Neural progenitor cell (in vitro differentiated cells): Measurements from ENCODE around the gene RSPH6A.

Experiments
- CTCF ChIP-seq: fragments of 200-600 bp; sonication (generic); IDR thresholded peaks from 2 replicates; pipeline ENCODE4 v1.5.1; 2017; ENCODE audit warnings: antibody characterized with exemption, mild to moderate bottlenecking
- EZH2 ChIP-seq: fragments of 200-600 bp; sonication (generic); IDR thresholded peaks from 2 replicates; pipeline ENCODE4 v1.6.1; 2017; ENCODE audit warnings: antibody characterized with exemption, mild to moderate bottlenecking, moderate library complexity
- EZH2phosphoT487 ChIP-seq: fragments of 200-600 bp; sonication (generic); IDR thresholded peaks from 2 replicates; pipeline ENCODE4 v1.6.1; 2017; ENCODE audit warnings: antibody characterized with exemption

GRCh38 chr19:45761714-45762113, 53.4 kb downstream of the RSPH6A start:
- no peak for TF ChIP-seq EZH2
- no peak for TF ChIP-seq CTCF
- TF ChIP-seq EZH2phosphoT487 = no peak
